NCI-H146 treated with DMSO at 0.1 percent for 48 hours (cell line): ENCODE measurements around the gene SELENOP.
"Not testable (repeated sequence)": the region's sequence is repeated elsewhere in the genome, so short reads cannot be mapped to it uniquely, and the experiment has no call there.

Source experiments
- DNase-seq: peaks from one replicate; lab custom pipeline; 2025; ENCODE audit not compliant: unreplicated experiment; lab: John Stamatoyannopoulos, UW

Gene SELENOP

GRCh38 chr5:42826757-42827515, 15.2 kb upstream of the SELENOP start:
- DNase-seq, result no peak

- no peak for DNase-seq
These were observed 13.9 kb upstream of the SELENOP start for GRCh38 chr5:42825422-42826148.

GRCh38 chr5:42824347-42824976, 12.8 kb upstream of the SELENOP start:
- DNase-seq, result no peak

GRCh38 chr5:42822548-42822947, 10.9 kb upstream of the SELENOP start:
- no peak for DNase-seq

GRCh38 chr5:42819745-42820144, 8.1 kb upstream of the SELENOP start:
- no peak for DNase-seq

- DNase-seq, result not testable (repeated sequence)
These were observed 4.9 kb upstream of the SELENOP start for GRCh38 chr5:42816546-42816945.

GRCh38 chr5:42813533-42813932, 1.8 kb upstream of the SELENOP start:
- DNase-seq, result no peak

GRCh38 chr5:42812620-42813019, 928 bp upstream of the SELENOP start:
- DNase-seq, result no peak

- DNase-seq, result no peak
These were observed 680 bp downstream of the SELENOP start for GRCh38 chr5:42810834-42811590.

GRCh38 chr5:42808888-42809611, 2.6 kb downstream of the SELENOP start:
- no peak for DNase-seq

GRCh38 chr5:42807722-42808447, 3.8 kb downstream of the SELENOP start:
- no peak for DNase-seq

GRCh38 chr5:42806701-42807262, 4.9 kb downstream of the SELENOP start:
- no peak for DNase-seq

- DNase-seq, result no peak
These were observed 5.5 kb downstream of the SELENOP start for GRCh38 chr5:42806004-42806700.

GRCh38 chr5:42804717-42805339, 6.9 kb downstream of the SELENOP start:
- DNase-seq, result no peak

- DNase-seq, result no peak
These were observed 10.1 kb downstream of the SELENOP start for GRCh38 chr5:42801516-42802166.

GRCh38 chr5:42800748-42801330, 10.9 kb downstream of the SELENOP start:
- no peak for DNase-seq

- DNase-seq, result no peak
These were observed 12.0 kb downstream of the SELENOP start for GRCh38 chr5:42799668-42800114.

- no peak for DNase-seq
These were observed 12.5 kb downstream of the SELENOP start for GRCh38 chr5:42799241-42799608.
